GM12878 (cell line): ENCODE measurements around the gene STK16. TPM values are rescaled to one million over a fixed set of nuclear protein-coding genes. Genes with fewer than 3 reads are reported as not detected.

Experiments used
- ATAC-seq: fragments of 200-7000 bp; cut with Tn5 transposase; 3 replicates; pipeline ENCODE4 v1.9.1; 2020; ENCODE audit warnings: mild to moderate bottlenecking, moderate library complexity
- BruUV-seq: library from RNA; stranded (reverse); fragments of 400-500 nt; replicated peaks from 2 replicates; lab custom pipeline; 2021; lab: Mats Ljungman, UMichigan
- CTCF ChIA-PET: fragments of 300-600 bp; sonication (Branson Sonifier 250); formaldehyde crosslinking; extraction: SDS; loops from one replicate; lab custom pipeline; 2021; ENCODE audit warnings: inconsistent platforms; lab: Yijun Ruan, JAX
- POLR2A ChIA-PET: fragments of 350-600 bp; formaldehyde crosslinking; extraction: SDS; loops from one replicate; lab custom pipeline; 2021; ENCODE audit warnings: inconsistent platforms; lab: Charles Lee
- RAD21 ChIA-PET: fragments of 300-600 bp; sonication (Branson Sonifier 250); formaldehyde crosslinking; loops from one replicate; lab custom pipeline; 2023; ENCODE audit warnings: antibody characterized with exemption; ENCODE audit not compliant: unreplicated experiment; lab: Charles Lee
- SMC1A ChIA-PET: fragments of 300-600 bp; sonication (Branson Sonifier 250); formaldehyde crosslinking; loops from one replicate; lab custom pipeline; 2023; ENCODE audit not compliant: unreplicated experiment, uncharacterized antibody; lab: Charles Lee
- DNase-seq: peaks from one replicate; pipeline ENCODE4 v3.0.0-alpha.2; 2011; ENCODE audit warnings: low read depth, low spot score
- FAIRE-seq: peaks from 3 replicates; lab custom pipeline; 2011; peaks lifted over from hg19 to GRCh38; lab: Jason Lieb, UNC
- H2AFZ ChIP-seq: 2 replicates; pipeline ENCODE4 v1.6.0; 2011; ENCODE audit warnings: low read depth, low read length, control low read depth; ENCODE audit not compliant: control insufficient read depth
- H3K27ac ChIP-seq: 2 replicates; pipeline ENCODE4 v1.5.1; 2011; ENCODE audit warnings: control low read depth; ENCODE audit not compliant: control insufficient read depth, insufficient read depth
- H3K27me3 ChIP-seq, 2 experiments: replicated peaks in 1 of 2; 2 replicates each; pipeline versions ENCODE4 v1.6.0 to v1.6.1; 2011; ENCODE audit warnings: low read length in 1 of 2; ENCODE audit not compliant: control insufficient read depth in 2 of 2, insufficient read depth in 2 of 2
- H3K36me3 ChIP-seq, 2 experiments: 2 replicates each; pipeline ENCODE4 v1.5.1; 2011; ENCODE audit warnings: low read length in 1 of 2; ENCODE audit not compliant: control insufficient read depth in 2 of 2, insufficient read depth in 2 of 2
- H3K4me1 ChIP-seq: 2 replicates; pipeline ENCODE4 v1.6.1; 2011; ENCODE audit warnings: mild to moderate bottlenecking, low read length, moderate library complexity, mixed read lengths; ENCODE audit not compliant: control insufficient read depth, insufficient read depth
- H3K4me2 ChIP-seq: 2 replicates; pipeline ENCODE4 v1.6.0; 2011; ENCODE audit warnings: control low read depth; ENCODE audit not compliant: control insufficient read depth, insufficient read depth
- H3K4me3 ChIP-seq: fragments of 200-600 bp; sonication (generic); 2 replicates; pipeline ENCODE4 v1.5.1; 2016
- H3K79me2 ChIP-seq: 2 replicates; pipeline ENCODE4 v1.6.0; 2011; ENCODE audit warnings: low read length; ENCODE audit not compliant: control insufficient read depth, insufficient read depth
- H3K9ac ChIP-seq: 2 replicates; pipeline ENCODE4 v1.8.0; 2011; ENCODE audit warnings: low read length, control low read depth, mixed read lengths; ENCODE audit not compliant: control insufficient read depth, insufficient read depth
- H3K9me3 ChIP-seq: replicated peaks from 3 replicates; pipeline ENCODE4 v1.5.1; 2011; ENCODE audit warnings: mild to moderate bottlenecking, low read length; ENCODE audit not compliant: control insufficient read depth, insufficient read depth
- H4K20me1 ChIP-seq: 2 replicates; pipeline ENCODE4 v1.6.0; 2011; ENCODE audit not compliant: control insufficient read depth, insufficient read depth
- CHD2 ChIP-seq: IDR thresholded peaks from 2 replicates; pipeline ENCODE4 v1.6.1; 2011; ENCODE audit warnings: low read depth, low read length, improper control_type of control experiment, borderline replicate concordance
- CTCF ChIP-seq, 3 experiments: IDR thresholded peaks in 2 of 3; conservative IDR thresholded peaks in 1 of 3; 2 replicates each; pipeline ENCODE4 v1.5.1; 2011; ENCODE audit warnings: low read depth in 3 of 3, low read length in 3 of 3, mild to moderate bottlenecking in 3 of 3, control low read depth in 2 of 3, moderate library complexity in 2 of 3, inconsistent platforms in 1 of 3, mixed read lengths in 1 of 3; ENCODE audit not compliant: control insufficient read depth in 2 of 3, insufficient read depth in 1 of 3; ENCODE audit errors: extremely low read depth in 1 of 3
- ETV6 ChIP-seq, 2 experiments: fragments of 450-650 bp in 1 of 2; IDR thresholded peaks in 1 of 2; conservative IDR thresholded peaks in 1 of 2; 2 replicates each; pipeline ENCODE4 v1.6.1; 2014; ENCODE audit warnings: antibody characterized with exemption in 1 of 2, borderline replicate concordance in 1 of 2, low read depth in 1 of 2, mild to moderate bottlenecking in 1 of 2, moderate library complexity in 1 of 2
- FOS ChIP-seq: IDR thresholded peaks from 3 replicates; pipeline ENCODE4 v1.6.1; 2011; ENCODE audit warnings: borderline replicate concordance; ENCODE audit not compliant: insufficient read length; ENCODE audit errors: extremely low read depth
- GABPA ChIP-seq: IDR thresholded peaks from 2 replicates; pipeline ENCODE4 v1.6.1; 2014; ENCODE audit warnings: antibody characterized with exemption, low read depth, mild to moderate bottlenecking, inconsistent platforms
- HCFC1 ChIP-seq: fragments of 150-350 bp; IDR thresholded peaks from 2 replicates; pipeline ENCODE4 v1.6.1; 2014; ENCODE audit warnings: low read length
- KAT2A ChIP-seq: conservative IDR thresholded peaks from 2 replicates; pipeline ENCODE4 v1.6.1; 2011; ENCODE audit warnings: low read depth, low read length; ENCODE audit not compliant: control insufficient read depth
- MAX ChIP-seq: IDR thresholded peaks from 2 replicates; pipeline ENCODE4 v1.6.1; 2012; ENCODE audit warnings: low read depth, low read length, improper control_type of control experiment
- NR2C2 ChIP-seq: IDR thresholded peaks from 2 replicates; pipeline ENCODE4 v1.6.1; 2011; ENCODE audit warnings: borderline replicate concordance, low read depth; ENCODE audit not compliant: control insufficient read depth, insufficient read length
- NR2F1 ChIP-seq: fragments of 450-650 bp; conservative IDR thresholded peaks from 2 replicates; pipeline ENCODE4 v1.6.1; 2017; ENCODE audit warnings: mild to moderate bottlenecking
- NRF1 ChIP-seq: conservative IDR thresholded peaks from 2 replicates; pipeline ENCODE4 v1.6.1; 2011; ENCODE audit warnings: mild to moderate bottlenecking, low read depth, low read length, improper control_type of control experiment
- PAX8 ChIP-seq: fragments of 450-650 bp; IDR thresholded peaks from 2 replicates; pipeline ENCODE4 v1.6.1; 2017; ENCODE audit warnings: mild to moderate bottlenecking, moderate library complexity
- PML ChIP-seq: IDR thresholded peaks from 2 replicates; pipeline ENCODE4 v1.6.1; 2012; ENCODE audit warnings: low read length, inconsistent platforms
- SPI1 ChIP-seq: IDR thresholded peaks from 2 replicates; pipeline ENCODE4 v1.6.1; 2011; ENCODE audit warnings: low read depth, mild to moderate bottlenecking, low read length, moderate library complexity, borderline replicate concordance; ENCODE audit not compliant: insufficient read depth
- WRNIP1 ChIP-seq: IDR thresholded peaks from 2 replicates; pipeline ENCODE4 v1.6.1; 2011; ENCODE audit warnings: low read depth, low read length, improper control_type of control experiment, borderline replicate concordance
- ZBTB4 ChIP-seq: fragments of 450-650 bp; formaldehyde crosslinking; IDR thresholded peaks from 2 replicates; pipeline ENCODE4 v1.4.0; 2022; ENCODE audit warnings: mild to moderate bottlenecking, moderate library complexity
- WGBS: methylation state at CpG from one replicate; pipeline ENCODE4 v1.1.6; 2016; ENCODE audit warnings: low lambda C conversion rate; ENCODE audit not compliant: insufficient replicate concordance, insufficient coverage; ENCODE audit errors: missing lambda C conversion rate; 5-methylcytosine and 5-hydroxymethylcytosine counted together
- in situ Hi-C: fragments of 300-500 bp; cut with MboI; formaldehyde crosslinking; loops from 9 replicates; pipeline ENCODE4 v1.14.3; 2018; ENCODE audit warnings: mixed read lengths
- intact Hi-C: fragments of 100-400 bp; cut with micrococcal nuclease; formaldehyde crosslinking; loops from one replicate; pipeline ENCODE4 v1.14.2; 2022; ENCODE audit not compliant: unreplicated experiment
- polyA plus RNA-seq, 11 experiments: library from polyadenylated mRNA; depleted of rRNA in 4 of 11; unstranded in 6 of 11; stranded (reverse) in 5 of 11; fragments of >200 nt; fragmentation: Nextera tagmentation in 4 of 11; fragmentation: Illumina TruSeq in 1 of 11; extraction: Ambion mirVana in 4 of 11; extraction: Trizol in 1 of 11; gene quantifications; 1 replicate in 1 of 11; 2 replicates in 10 of 11; pipeline versions ENCODE4 v1.2.1 to v1.2.3, GENCODE V29; 2011 to 2016; ENCODE audit warnings: inconsistent platforms in 2 of 11, missing spikeins in 2 of 11, low read depth in 1 of 11
- total RNA-seq, 4 experiments: library from RNA; depleted of rRNA in 3 of 4; stranded (reverse); fragments of >200 nt in 3 of 4; fragmentation: Illumina TruSeq in 1 of 4; extraction: Trizol in 1 of 4; gene quantifications; 2 replicates each; pipeline versions ENCODE4 v1.2.1 to v1.2.3, GENCODE V29; 2013 to 2021

The STK16 gene
- total and polyA plus RNA-seq, 10 of the 15 experiments (the other 5 are each of a cell fraction or from before 2014, with no cell fraction given): 4.3 to 50.1 (median 17.9) TPM

- ChIA-PET POLR2A (interaction anchor here (0.6 to 4.0 kb wide), 24 partner anchors 11 to 635 kb away, joined by 3 to 47 read pairs (median 5); partner anchors contain the start of genes ANKZF1, ATG9A, CNPPD1 and DNPEP), SMC1A (interaction anchor here (1.0 to 3.1 kb wide), 13 partner anchors 10 to 89 kb away, joined by 3 to 14 read pairs (median 5); partner anchors contain the start of genes ABCB6, CNPPD1, GLB1L and SLC23A3), RAD21 (interaction anchor here (0.7 to 2.9 kb wide), 14 partner anchors 10 to 88 kb away, joined by 3 to 21 read pairs (median 6); partner anchors contain the start of genes CNPPD1, DNAJB2, GLB1L and SLC23A3), CTCF (interaction anchor here (0.6 to 2.1 kb wide), 14 partner anchors 8 to 88 kb away, joined by 3 to 19 read pairs (median 4); partner anchors contain the start of genes ANKZF1, ATG9A, CNPPD1 and NHEJ1)
- Histone ChIP-seq H3K9me3 (no peaks in the 10 kb centered on the region), H3K27me3 (no peaks in the 10 kb centered on the region), H3K9ac (peak within 1 kb of the TSS; percentile 67), H3K36me3 (peaks cover 0 to 4% of the 10 kb centered on the region in 2 experiments; a peak in 1 of 4 replicates), H3K4me2 (peak within 1 kb of the TSS; percentile 92), H4K20me1 (no peaks in the 10 kb centered on the region), H3K79me2 (no peaks in the 10 kb centered on the region; the same call in 1 of the 2 replicates), H3K27ac (peak within 1 kb of the TSS; percentile 72), H2AFZ (peak within 1 kb of the TSS; percentile 96), H3K4me1 (peaks cover 8% of the 10 kb centered on the region), H3K4me3 (peak within 1 kb of the TSS; percentile 50)
- FAIRE-seq: peak; percentile 49
- in situ Hi-C loops (loop anchor here (5.0 kb wide), 1 partner anchor 34 kb away; the partner anchor contains the start of gene SLC23A3), intact Hi-C loops (loop anchor here (2.0 to 5.0 kb wide), 2 partner anchors 30 to 71 kb away; partner anchors contain the start of genes CNPPD1 and DNAJB2)
- ATAC-seq: peak; percentile 99
- WGBS: under 1% methylated on average over 38 of the region's 76 CpGs
- DNase-seq: peak; percentile 52
- TSS peak; percentile 94 for BruUV-seq
- TF ChIP-seq CHD2 (no peak), NR2F1 (peak; percentile 50; the same call in 1 of the 2 replicates), PAX8 (no peak), PML (peak; percentile 96), WRNIP1 (no peak), FOS (no peak), NRF1 (peak; percentile 45), NR2C2 (no peak), HCFC1 (no peak; the same call in 1 of the 2 replicates), ETV6 (conservative IDR thresholded peaks at IDR 0.05 in 1 of 2, IDR thresholded peaks at IDR 0.05 in 1 of 2; ENCODE audit: borderline replicate concordance in 1 of 2, low read depth in 1 of 2) (no peak), CTCF (IDR thresholded peaks at IDR 0.05 in 2 of 3, conservative IDR thresholded peaks at IDR 0.05 in 1 of 3; ENCODE audit: control insufficient read depth in 2 of 3, extremely low read depth in 1 of 3, insufficient read depth in 1 of 3, low read depth in 3 of 3, low read length in 3 of 3) (peak in 2 of 3 experiments; percentile 9 to 14; a peak in 1 of 6 replicates), KAT2A (no peak), SPI1 (0 out of 2 replicates have a peak, but pooled peaks have one; percentile 1), GABPA (no peak), MAX (no peak; the same call in 1 of the 2 replicates), ZBTB4 (CRISPR knock-in tag) (no peak)
These were observed 38.7 kb upstream of the STK16 start, which contains the start of gene ZFAND2B for GRCh38 chr2:219206328-219207133. Gene ZFAND2B (plus strand): TSS chr2:219206782. CDS start chr2:219206988, 206 bp downstream.
